Activated T-cell treated with anti-CD3 and anti-CD28 coated beads, Interleukin-2, amount 50 U/mL, for 4 hours (primary cell): ENCODE data around the gene STOML1. TPM values are rescaled to one million over a fixed set of nuclear protein-coding genes. Genes with fewer than 3 reads are reported as not detected.

ENCODE experiments used
- ATAC-seq, 2 donors: fragments of 200-7000 bp; cut with Tn5 transposase; one replicate each; pipeline ENCODE4 v1.10.0; 2021
- DNase-seq: peaks from one replicate; pipeline ENCODE4 v3.0.0-alpha.2; 2020
- H3K27me3 Mint-ChIP-seq: one replicate; pipeline ENCODE4 v1.8.0; 2021; ENCODE audit warnings: low read depth, mixed read lengths
- H3K36me3 Mint-ChIP-seq: one replicate; pipeline ENCODE4 v1.8.0; 2022; ENCODE audit warnings: mixed read lengths; ENCODE audit not compliant: insufficient read depth
- H3K4me1 Mint-ChIP-seq: one replicate; pipeline ENCODE4 v1.8.0; 2021; ENCODE audit warnings: low read depth, mixed read lengths
- H3K4me3 Mint-ChIP-seq: one replicate; pipeline ENCODE4 v1.8.0; 2021; ENCODE audit warnings: mild to moderate bottlenecking, moderate library complexity, mixed read lengths
- H3K9me3 Mint-ChIP-seq: one replicate; pipeline ENCODE4 v1.8.0; 2021; ENCODE audit warnings: mixed read lengths
- total RNA-seq, 3 donors: library from RNA; stranded (reverse); gene quantifications; one replicate each; pipeline ENCODE4 v1.2.1, GENCODE V29; 2021

Gene STOML1, protein sequence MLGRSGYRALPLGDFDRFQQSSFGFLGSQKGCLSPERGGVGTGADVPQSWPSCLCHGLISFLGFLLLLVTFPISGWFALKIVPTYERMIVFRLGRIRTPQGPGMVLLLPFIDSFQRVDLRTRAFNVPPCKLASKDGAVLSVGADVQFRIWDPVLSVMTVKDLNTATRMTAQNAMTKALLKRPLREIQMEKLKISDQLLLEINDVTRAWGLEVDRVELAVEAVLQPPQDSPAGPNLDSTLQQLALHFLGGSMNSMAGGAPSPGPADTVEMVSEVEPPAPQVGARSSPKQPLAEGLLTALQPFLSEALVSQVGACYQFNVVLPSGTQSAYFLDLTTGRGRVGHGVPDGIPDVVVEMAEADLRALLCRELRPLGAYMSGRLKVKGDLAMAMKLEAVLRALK
- 10 to 100 TPM; 14.6 to 17.9 (median 16.4) TPM for total RNA-seq

DNA sequence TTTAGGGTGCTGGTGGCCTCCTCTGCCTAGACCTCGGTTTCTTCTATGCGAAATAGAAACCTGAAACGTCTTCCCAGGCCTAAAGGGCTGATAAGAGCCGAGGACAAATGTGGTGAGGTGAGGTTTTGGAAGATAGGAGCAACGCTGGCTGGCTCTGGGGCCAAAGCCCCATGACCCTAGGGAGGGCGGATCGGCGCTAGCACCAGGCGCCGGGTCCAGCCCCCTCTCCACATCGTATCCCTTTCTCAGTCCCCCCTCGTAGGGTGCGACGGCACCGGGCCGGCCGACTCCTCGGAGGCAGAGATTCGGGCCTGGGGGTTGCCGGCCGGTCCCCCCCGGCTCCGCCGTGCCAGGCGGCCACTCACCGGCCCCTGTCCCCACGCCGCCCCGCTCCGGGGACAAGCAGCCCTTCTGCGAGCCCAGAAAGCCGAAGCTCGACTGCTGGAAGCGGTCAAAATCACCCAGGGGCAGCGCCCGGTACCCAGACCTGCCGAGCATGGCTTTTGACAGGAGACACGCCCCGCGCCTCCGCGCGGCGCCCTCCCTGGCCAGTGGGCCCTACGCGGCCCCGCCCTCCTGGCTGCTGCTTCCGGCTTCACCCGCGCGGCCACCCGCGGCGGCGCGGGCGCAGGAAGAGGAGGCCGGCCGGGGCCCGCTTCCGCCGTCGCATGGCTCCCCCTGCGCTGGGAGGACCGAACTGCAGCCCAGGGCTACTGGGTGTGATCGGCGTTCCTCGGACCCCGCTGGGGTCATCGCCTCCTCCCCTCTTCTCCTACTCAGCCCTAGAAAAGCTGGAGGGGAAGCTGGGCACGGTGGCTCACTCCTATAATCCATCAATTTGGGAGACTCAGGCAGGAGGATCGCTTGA, at the start of gene STOML1:
Gene STOML1 (minus strand): TSS at position 570 of the 868 bp plus-strand sequence. CDS start 72 bp downstream, at position 498.
- peaks cover 37% of the 10 kb centered on the region for H3K4me1 Mint-ChIP-seq
- peaks cover 6% of the 10 kb centered on the region for H3K36me3 Mint-ChIP-seq
- ATAC-seq (peak; percentile 87 to 89), DNase-seq (peak; percentile 90)
- no peaks in the 10 kb centered on the region for H3K27me3 Mint-ChIP-seq
- H3K9me3 Mint-ChIP-seq, result no peaks in the 10 kb centered on the region
- H3K4me3 Mint-ChIP-seq, result peak within 1 kb of the TSS; percentile 92

DNA sequence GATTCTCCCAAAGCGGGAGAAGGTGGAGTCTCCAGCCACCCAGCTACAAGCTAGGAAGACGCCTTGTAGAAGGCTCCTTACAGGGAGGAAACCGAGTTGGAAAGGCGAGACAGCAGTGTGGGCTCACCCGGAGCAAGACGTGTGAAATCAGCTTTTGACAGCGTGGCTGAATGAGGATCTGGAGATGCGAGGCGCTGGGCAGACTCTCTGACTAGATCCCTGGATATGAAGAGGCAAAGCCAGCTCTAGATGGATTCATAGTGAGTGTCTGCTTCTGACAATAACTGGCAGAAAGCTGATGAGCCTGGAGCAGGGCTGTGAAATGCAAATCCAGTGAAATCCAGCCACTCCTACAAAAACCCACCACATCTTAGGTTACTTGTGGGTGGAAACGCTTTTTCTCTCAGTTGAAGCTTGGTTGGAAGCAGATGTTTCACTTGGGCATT, 49.2 kb upstream of the STOML1 start:
- H3K4me1 Mint-ChIP-seq, result no peaks in the 10 kb centered on the region
- H3K4me3 Mint-ChIP-seq, result no peak overlapping the region
- H3K36me3 Mint-ChIP-seq, result peaks cover 15% of the 10 kb centered on the region
- ATAC-seq, result no peak
- no peaks in the 10 kb centered on the region for H3K9me3 Mint-ChIP-seq
- DNase-seq, result no peak
- no peaks in the 10 kb centered on the region for H3K27me3 Mint-ChIP-seq

DNA sequence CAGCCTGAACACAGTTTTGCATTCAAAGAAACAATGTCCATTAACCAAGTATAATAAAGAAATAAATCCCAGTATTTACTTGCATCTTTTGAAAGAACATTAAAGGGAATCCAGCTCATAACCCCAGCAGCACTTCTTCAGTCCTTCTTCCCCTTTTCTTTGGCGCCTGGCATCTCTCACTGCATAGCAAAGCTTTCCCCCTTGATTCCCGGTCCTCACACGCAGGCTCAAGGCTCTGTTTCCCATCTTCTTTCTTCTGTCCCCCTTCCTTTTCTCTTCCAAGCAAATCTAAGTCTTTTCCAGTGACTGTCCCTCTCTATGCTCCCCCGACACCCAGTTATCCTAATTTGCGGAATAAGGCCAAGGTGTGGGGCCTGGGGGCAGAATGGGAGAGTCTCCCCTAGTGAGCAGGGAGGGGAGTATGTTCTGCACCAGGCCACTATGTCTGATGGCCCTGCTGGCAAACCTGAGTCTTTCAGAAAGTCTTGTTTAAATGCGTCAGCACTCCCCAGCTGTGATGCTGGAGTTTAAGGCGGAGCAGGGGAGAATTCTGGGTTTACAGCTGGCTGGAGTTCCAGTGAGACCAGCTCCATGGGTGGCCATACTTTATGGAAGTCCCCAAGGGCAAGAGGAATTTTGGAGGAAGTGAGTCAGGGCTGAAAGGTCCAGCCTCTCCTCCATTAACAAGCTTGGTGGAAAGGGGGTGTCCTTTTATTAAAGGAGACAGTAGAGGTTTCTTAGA, 48.2 kb upstream of the STOML1 start:
- Mint-ChIP-seq H3K36me3 (peaks cover 18% of the 10 kb centered on the region), H3K4me3 (no peak overlapping the region), H3K4me1 (no peaks in the 10 kb centered on the region), H3K27me3 (no peaks in the 10 kb centered on the region), H3K9me3 (no peaks in the 10 kb centered on the region)
- no peak for ATAC-seq
- no peak for DNase-seq

DNA sequence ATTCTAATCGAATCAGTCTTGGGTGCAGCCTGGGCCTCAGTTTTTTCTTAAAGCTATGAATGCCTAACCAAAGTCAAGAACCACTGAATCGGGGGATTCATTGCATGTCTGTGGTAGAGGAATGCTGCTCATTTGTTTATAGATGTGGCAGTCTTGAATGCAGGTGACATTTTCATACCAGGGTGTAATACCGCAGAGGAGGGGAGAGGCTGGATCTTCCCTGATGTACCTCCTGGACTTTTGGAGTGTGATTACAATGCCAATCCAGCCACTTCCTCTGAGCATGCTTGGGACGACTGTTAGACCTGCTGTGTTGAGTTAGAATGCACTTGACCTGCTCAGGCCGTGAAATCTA, 47.5 kb upstream of the STOML1 start:
- no peak overlapping the region for H3K4me3 Mint-ChIP-seq
- no peaks in the 10 kb centered on the region for H3K4me1 Mint-ChIP-seq
- ATAC-seq (no peak), DNase-seq (no peak)
- no peaks in the 10 kb centered on the region for H3K9me3 Mint-ChIP-seq
- peaks cover 18% of the 10 kb centered on the region for H3K36me3 Mint-ChIP-seq
- H3K27me3 Mint-ChIP-seq, result no peaks in the 10 kb centered on the region

DNA sequence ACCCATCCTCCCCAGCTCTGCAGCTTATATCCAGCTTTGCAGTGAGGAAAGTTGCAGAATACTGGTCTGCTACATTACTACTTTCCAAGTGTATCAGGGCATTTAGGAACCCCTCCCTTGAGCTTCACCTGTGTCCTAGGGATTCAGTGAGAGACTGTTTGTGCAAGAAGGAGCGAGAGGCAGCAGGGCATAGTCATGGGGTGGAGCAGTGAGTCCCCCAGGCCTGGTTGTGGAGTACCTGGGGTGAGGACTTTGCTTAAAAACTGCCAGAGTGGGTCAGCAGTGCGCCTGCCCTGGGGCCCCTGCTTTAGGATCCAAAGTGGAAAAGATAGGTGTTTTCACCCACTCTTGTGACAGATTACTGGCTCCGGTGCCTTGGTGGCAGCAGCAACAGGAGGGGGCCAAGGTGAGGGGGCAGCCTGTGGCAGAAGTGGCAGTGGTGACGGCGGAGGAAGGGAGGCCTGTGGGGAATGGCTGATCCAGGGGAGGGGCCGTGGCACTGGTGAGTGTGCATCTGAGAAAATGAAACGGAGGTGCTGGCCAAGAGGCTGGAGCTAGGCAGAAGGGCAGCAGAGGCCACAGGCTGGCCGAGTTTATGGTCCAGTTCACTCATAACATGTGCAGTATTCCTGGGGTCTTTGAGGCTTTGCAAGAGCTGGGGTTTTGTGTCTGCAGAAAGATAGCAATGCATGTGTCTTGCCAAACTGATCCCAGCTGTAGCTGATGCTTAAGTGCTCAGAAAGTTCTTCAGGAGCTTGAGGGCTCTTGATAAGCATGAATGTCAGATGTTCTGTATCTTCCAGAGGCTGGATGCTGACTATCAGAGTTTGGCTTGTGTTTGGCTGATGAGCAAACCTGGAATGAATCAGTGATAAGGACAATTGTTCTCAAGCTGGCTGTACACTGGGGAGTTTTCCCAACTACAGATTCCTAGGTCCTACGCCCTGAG, 46.9 kb upstream of the STOML1 start:
- Mint-ChIP-seq H3K4me1 (no peaks in the 10 kb centered on the region), H3K27me3 (no peaks in the 10 kb centered on the region), H3K4me3 (no peak overlapping the region), H3K9me3 (no peaks in the 10 kb centered on the region), H3K36me3 (peaks cover 22% of the 10 kb centered on the region)
- no peak for DNase-seq
- ATAC-seq, result no peak

DNA sequence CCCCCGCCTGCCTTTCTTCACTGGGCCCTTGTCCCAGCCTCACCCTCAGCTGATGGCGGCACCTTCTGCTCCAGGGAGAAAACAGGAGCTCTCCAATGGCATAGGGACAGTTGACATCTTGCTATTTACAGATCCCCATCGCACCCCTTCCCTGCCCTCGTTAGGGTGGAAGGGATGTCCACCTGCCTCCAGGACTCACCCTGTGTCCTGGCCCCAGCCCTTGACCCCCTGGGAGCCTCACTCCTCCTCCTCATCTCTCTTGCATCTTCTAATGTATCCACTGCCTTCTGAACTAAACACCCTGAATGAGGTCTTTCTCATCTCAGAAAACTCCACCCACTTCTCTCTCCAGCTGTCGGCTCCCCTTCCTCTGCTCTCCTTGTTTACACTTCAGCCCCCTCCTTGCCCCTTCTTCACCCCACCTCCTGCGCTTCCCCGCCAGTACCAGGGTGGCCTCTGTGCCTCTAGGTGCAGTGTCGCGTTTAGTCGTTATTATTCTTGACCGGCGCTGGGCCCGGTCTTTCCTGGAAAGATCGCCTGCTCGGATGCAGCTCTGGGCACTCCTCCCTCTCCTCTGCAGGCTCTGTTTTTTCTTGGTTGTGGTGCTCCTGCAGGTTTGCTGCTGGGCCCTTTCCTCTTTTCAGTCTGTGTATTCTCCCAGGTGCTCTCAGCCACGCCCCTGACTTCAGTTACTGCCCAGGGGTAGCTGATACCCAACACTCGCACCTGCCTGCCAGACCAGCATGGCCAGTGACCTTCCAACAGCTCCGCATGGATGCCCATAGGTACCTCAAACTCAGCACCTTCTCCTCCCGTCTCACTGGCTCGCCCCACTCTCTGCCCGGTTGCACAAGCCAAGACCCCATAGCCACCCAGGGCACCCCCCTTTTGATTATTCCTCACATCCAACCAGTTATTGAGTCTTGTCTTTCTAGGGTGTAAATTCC, 45.3 kb upstream of the STOML1 start:
- H3K27me3 Mint-ChIP-seq, result no peaks in the 10 kb centered on the region
- H3K9me3 Mint-ChIP-seq, result no peaks in the 10 kb centered on the region
- H3K4me1 Mint-ChIP-seq, result no peaks in the 10 kb centered on the region
- ATAC-seq, result no peak
- H3K4me3 Mint-ChIP-seq, result no peak overlapping the region
- peaks cover 21% of the 10 kb centered on the region for H3K36me3 Mint-ChIP-seq
- no peak for DNase-seq

DNA sequence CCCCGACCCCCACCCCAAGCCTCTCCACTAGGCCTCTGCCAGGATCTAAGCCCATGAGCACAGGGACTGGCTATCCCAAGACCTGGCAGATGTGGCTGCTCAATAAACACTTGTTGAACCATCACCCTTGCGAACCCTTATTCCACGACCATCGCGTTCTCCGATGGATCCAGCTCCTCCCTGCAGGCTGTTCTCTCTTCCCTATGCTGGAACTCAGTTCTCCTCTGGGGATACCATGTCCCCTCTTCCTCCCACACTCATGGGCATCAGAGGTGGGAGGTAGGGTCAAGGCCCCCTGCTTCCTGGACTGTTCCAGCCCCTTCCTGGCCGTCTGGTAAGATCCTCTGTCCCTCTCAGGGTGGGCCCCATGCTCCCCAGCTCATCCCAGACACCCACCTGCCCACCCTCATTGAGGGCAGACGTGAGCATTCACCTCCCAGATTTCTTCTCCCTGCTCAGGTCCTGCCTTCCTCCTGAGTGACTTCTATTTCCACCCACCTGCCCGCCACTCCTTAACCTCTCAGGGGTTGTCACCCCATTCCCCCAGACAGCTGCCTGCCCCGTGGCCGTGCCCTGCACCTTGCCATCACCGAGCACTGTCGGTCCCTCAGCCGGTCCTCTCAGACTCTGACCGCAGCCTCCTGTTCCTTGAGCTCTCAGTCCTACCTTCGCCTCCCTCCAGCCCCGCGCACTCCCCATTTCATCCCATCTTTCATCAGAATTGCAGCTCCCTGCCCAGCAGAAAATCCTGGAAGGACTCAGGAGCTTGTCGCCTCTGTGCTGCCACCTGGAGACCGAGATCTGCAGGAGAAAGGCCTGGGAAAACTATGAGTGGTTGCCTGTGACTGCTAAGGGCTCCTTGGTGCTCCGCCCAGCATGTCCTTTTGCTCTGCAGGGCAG, 44.4 kb upstream of the STOML1 start:
- no peaks in the 10 kb centered on the region for H3K9me3 Mint-ChIP-seq
- DNase-seq (no peak), ATAC-seq (no peak)
- H3K27me3 Mint-ChIP-seq, result no peaks in the 10 kb centered on the region
- H3K4me3 Mint-ChIP-seq, result no peak overlapping the region
- peaks cover 25% of the 10 kb centered on the region for H3K36me3 Mint-ChIP-seq
- no peaks in the 10 kb centered on the region for H3K4me1 Mint-ChIP-seq

DNA sequence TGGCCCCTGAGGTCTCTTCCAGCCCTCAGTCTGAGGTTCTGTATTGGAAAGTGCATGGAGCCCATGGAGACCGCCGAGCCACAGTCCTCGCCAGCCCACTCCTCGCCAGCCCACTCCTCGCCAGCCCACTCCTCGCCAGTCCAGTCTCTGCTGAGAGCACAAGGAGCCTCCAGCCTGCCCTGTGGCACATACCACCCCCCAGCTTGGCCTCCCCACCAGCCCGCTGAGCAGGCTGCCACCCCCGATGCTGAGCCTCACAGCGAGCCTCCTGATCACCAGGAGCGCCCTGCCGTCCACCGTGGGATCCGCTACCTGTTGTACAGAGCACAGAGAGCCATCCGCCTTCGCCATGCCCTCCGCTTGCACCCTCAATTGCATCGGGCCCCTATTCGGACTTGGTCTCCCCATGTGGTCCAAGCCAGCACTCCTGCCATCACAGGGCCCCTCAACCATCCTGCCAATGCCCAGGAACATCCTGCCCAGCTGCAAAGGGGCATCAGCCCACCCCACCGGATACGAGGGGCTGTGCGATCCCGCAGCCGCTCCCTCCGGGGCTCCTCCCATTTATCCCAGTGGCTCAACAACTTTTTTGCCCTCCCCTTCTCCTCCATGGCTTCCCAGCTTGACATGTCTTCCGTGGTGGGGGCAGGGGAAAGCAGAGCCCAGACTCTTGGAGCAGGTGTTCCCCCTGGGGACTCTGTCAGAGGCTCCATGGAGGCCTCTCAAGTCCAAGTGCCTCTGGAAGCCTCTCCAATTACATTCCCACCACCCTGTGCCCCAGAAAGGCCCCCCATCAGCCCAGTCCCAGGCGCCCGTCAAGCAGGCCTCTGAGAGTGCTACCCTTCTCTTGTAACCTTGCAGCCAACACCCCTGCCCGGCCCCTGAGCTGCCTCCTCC, 43.3 kb upstream of the STOML1 start:
- H3K27me3 Mint-ChIP-seq, result no peaks in the 10 kb centered on the region
- H3K36me3 Mint-ChIP-seq, result peaks cover 26% of the 10 kb centered on the region
- H3K4me1 Mint-ChIP-seq, result no peaks in the 10 kb centered on the region
- no peaks in the 10 kb centered on the region for H3K9me3 Mint-ChIP-seq
- no peak for ATAC-seq
- H3K4me3 Mint-ChIP-seq, result no peak overlapping the region
- no peak for DNase-seq

DNA sequence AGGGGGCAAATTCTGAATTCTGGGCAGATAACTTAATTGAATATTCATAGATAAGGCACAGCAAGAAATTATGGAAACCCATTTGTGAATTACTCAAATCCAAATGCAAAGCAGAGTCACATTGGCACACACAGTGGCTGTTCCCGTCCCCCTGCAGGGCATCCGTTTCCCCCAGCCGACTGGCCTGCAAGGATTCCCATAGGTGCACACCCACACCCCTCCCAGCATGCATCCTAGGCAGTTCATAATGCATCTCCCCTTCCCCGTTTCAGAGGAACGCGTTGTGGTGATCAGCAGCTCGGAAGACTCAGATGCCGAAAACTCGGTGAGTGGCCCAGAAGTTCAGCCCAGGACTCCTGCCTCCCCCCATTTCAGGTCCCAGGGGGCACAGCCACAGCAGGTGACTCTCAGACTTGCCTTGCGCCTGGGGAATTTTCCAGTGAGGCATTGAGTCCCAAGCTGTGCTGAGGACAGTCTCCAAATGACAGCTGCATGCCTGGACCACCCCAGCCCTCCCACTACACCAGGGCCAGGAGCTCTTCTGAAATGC, 42.2 kb upstream of the STOML1 start:
- Mint-ChIP-seq H3K4me3 (no peak overlapping the region), H3K36me3 (peaks cover 26% of the 10 kb centered on the region), H3K4me1 (no peaks in the 10 kb centered on the region), H3K27me3 (no peaks in the 10 kb centered on the region), H3K9me3 (no peaks in the 10 kb centered on the region)
- DNase-seq (no peak), ATAC-seq (no peak)

DNA sequence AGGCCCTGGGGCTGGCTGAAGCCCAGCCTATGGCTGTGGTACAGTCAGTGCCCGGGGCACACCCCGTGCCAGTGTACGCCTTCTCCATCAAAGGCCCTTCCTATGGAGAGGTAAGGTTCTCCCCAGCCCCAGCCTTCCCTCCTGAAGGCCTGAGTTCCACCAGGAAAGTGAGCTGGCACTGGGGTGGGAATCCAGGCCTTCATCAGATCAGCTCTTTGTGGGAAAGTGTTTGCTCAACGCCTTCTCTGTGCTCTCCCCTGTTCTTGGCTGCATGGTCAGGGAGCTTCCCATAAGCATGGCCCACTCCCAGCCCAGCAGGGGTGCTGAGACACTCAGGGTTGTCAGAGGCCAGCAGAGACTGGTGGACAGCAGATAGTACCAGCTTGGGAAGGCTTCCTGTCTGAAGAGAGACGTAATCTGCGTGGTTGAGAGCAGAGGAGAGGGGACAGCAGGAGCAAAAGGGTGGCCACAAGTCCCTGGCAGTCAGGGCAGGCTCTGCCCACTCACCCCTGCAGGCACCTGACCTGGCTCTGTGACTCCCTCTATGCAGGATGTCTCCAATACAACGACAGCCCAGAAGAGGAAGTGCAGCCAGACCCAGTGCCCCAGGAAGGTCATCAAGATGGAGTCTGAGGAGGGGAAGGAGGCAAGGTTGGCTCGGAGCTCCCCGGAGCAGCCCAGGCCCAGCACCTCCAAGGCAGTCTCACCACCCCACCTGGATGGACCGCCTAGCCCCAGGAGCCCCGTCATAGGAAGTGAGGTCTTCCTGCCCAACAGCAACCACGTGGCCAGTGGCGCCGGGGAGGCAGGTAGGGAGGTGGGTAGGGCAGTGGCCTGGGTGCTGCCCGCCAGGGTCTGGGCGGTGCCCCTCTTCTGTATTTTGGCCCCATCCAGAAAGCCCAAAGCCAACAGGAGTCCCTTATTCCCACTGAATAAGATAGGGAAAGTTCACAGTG, 40.8 kb upstream of the STOML1 start:
- Mint-ChIP-seq H3K27me3 (no peaks in the 10 kb centered on the region), H3K4me3 (no peak overlapping the region), H3K36me3 (peaks cover 31% of the 10 kb centered on the region), H3K9me3 (no peaks in the 10 kb centered on the region), H3K4me1 (no peaks in the 10 kb centered on the region)
- ATAC-seq (no peak), DNase-seq (no peak)
